H1 (cell line): ENCODE data around the gene POLR3K.

Source experiments
- BACH1 ChIP-seq: IDR thresholded peaks from 2 replicates; pipeline ENCODE4 v1.6.1; 2012; ENCODE audit warnings: low read length, improper control_type of control experiment
- CBX5 ChIP-seq: fragments of 300-800, 300-1000 bp; sonication (generic); IDR thresholded peaks from 2 replicates; pipeline ENCODE4 v1.7.1; 2016; ENCODE audit warnings: antibody characterized with exemption, low read length, low read depth
- CREB1 ChIP-seq: IDR thresholded peaks from 2 replicates; pipeline ENCODE4 v1.6.1; 2012; ENCODE audit warnings: inconsistent platforms
- EZH2 ChIP-seq: fragments of 200-600 bp; sonication (generic); IDR thresholded peaks from 2 replicates; pipeline ENCODE4 v1.7.1; 2012; ENCODE audit warnings: low read depth, mild to moderate bottlenecking, moderate library complexity, low read length, inconsistent platforms; ENCODE audit not compliant: severe bottlenecking
- JUN ChIP-seq: IDR thresholded peaks from 2 replicates; pipeline ENCODE4 v1.6.1; 2011; ENCODE audit warnings: low read depth, mild to moderate bottlenecking, improper control_type of control experiment, low read length
- JUND ChIP-seq: IDR thresholded peaks from 2 replicates; pipeline ENCODE4 v1.6.1; 2011; ENCODE audit warnings: mild to moderate bottlenecking, improper control_type of control experiment, low read length
- POLR2A ChIP-seq, 2 experiments: IDR thresholded peaks; 1 replicate in 1 of 2; 2 replicates in 1 of 2; pipeline ENCODE4 v1.6.1; 2011; ENCODE audit warnings: low read depth in 2 of 2, low read length in 2 of 2, mild to moderate bottlenecking in 2 of 2; ENCODE audit errors: control extremely low read depth in 1 of 2
- RFX5 ChIP-seq: IDR thresholded peaks from 2 replicates; pipeline ENCODE4 v1.6.1; 2011; ENCODE audit warnings: low read depth, low read length, improper control_type of control experiment, borderline replicate concordance
- RXRA ChIP-seq: IDR thresholded peaks from 2 replicates; pipeline ENCODE4 v1.6.1; 2011; ENCODE audit warnings: low read depth, mild to moderate bottlenecking, low read length, moderate library complexity; ENCODE audit not compliant: insufficient read depth
- TAF1 ChIP-seq: IDR thresholded peaks from 2 replicates; pipeline ENCODE4 v1.6.1; 2011; ENCODE audit warnings: mild to moderate bottlenecking, low read depth, low read length
- TBP ChIP-seq: IDR thresholded peaks from 2 replicates; pipeline ENCODE4 v1.6.1; 2011; ENCODE audit warnings: low read depth, low read length, improper control_type of control experiment
- TEAD4 ChIP-seq: IDR thresholded peaks from 2 replicates; pipeline ENCODE4 v1.6.1; 2012; ENCODE audit warnings: low read depth, low read length, inconsistent platforms, mixed read lengths
- TF ChIP-seq, protein P1 (sequence below), 3 experiments: IDR thresholded peaks; 1 replicate in 2 of 3; 2 replicates in 1 of 3; pipeline versions ENCODE4 v1.5.1 to v1.6.1; 2011; ENCODE audit warnings: low read length in 3 of 3, mild to moderate bottlenecking in 3 of 3, inconsistent platforms in 2 of 3, low read depth in 1 of 3, moderate library complexity in 1 of 3; ENCODE audit not compliant: insufficient read depth in 1 of 3; ENCODE audit errors: control extremely low read depth in 1 of 3
- TF ChIP-seq, protein P2 (sequence below): IDR thresholded peaks from 2 replicates; pipeline ENCODE4 v1.6.1; 2012; ENCODE audit warnings: inconsistent platforms

GRCh38 chr16:67884-68789 is 14.7 kb upstream of the POLR3K start:
- TF ChIP-seq, protein P1, sequence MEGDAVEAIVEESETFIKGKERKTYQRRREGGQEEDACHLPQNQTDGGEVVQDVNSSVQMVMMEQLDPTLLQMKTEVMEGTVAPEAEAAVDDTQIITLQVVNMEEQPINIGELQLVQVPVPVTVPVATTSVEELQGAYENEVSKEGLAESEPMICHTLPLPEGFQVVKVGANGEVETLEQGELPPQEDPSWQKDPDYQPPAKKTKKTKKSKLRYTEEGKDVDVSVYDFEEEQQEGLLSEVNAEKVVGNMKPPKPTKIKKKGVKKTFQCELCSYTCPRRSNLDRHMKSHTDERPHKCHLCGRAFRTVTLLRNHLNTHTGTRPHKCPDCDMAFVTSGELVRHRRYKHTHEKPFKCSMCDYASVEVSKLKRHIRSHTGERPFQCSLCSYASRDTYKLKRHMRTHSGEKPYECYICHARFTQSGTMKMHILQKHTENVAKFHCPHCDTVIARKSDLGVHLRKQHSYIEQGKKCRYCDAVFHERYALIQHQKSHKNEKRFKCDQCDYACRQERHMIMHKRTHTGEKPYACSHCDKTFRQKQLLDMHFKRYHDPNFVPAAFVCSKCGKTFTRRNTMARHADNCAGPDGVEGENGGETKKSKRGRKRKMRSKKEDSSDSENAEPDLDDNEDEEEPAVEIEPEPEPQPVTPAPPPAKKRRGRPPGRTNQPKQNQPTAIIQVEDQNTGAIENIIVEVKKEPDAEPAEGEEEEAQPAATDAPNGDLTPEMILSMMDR (IDR thresholded peaks at IDR 0.05; ENCODE audit: control extremely low read depth in 1 of 3, insufficient read depth in 1 of 3, low read depth in 1 of 3, low read length in 3 of 3) = no peak
- TF ChIP-seq TAF1 = no peak
- no peak for TF ChIP-seq TEAD4
- no peak for TF ChIP-seq BACH1
- TF ChIP-seq JUN = no peak
- no peak for TF ChIP-seq POLR2A (IDR thresholded peaks at IDR 0.05; ENCODE audit: control extremely low read depth in 1 of 2, low read depth in 2 of 2, low read length in 2 of 2)
- no peak for TF ChIP-seq JUND
- no peak for TF ChIP-seq EZH2
- TF ChIP-seq CREB1 = no peak
- no peak for TF ChIP-seq RXRA
- no peak for TF ChIP-seq TBP
- TF ChIP-seq, protein P2, sequence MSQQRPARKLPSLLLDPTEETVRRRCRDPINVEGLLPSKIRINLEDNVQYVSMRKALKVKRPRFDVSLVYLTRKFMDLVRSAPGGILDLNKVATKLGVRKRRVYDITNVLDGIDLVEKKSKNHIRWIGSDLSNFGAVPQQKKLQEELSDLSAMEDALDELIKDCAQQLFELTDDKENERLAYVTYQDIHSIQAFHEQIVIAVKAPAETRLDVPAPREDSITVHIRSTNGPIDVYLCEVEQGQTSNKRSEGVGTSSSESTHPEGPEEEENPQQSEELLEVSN = no peak
- TF ChIP-seq RFX5 = no peak
- TF ChIP-seq CBX5 = no peak
